ENCODE measurements around the gene LRRC10B. TPM values are rescaled to one million over a fixed set of nuclear protein-coding genes. Genes with fewer than 3 reads are reported as not detected.

The LRRC10B gene
- total and polyA plus RNA-seq, 7 donors, result 0.71 to 4.4 (median 1.1) TPM; not detected in 2

DNA sequence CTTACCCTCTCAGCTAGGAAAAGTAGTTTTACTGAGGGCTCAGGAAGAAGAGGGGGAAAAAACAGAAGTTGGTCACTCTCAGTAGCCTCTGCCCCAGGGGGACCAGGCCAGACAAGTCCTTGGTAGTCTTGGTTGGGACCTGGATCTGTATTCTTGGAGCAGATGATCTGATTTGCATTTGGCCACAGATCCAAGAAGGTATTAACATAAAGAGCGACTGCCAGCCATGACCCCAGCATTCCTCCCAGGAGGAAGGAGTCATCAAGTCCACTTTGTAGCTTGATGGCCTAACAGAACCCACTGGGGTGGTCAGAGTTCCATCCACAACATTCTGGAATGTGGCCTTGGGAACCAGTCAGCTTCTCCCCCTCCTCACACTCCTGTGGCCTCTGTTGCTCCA lies 6.0 kb upstream of the LRRC10B start:
- no peak for DNase-seq
- WGBS, 2 donors, result 89 to 93% methylated on average over 1 of the region's 1 CpG
- H3K9me3 ChIP-seq, result no peaks in the 10 kb centered on the region
- no peak overlapping the region for H3K4me3 ChIP-seq
- H3K27ac ChIP-seq, result no peak overlapping the region
- intact Hi-C loops (cut with DNase I), result no loop called here
- peaks cover 0 to 16% (median 4%) of the 10 kb centered on the region in 3 donors for H3K27me3 ChIP-seq
- TF ChIP-seq, protein P1, sequence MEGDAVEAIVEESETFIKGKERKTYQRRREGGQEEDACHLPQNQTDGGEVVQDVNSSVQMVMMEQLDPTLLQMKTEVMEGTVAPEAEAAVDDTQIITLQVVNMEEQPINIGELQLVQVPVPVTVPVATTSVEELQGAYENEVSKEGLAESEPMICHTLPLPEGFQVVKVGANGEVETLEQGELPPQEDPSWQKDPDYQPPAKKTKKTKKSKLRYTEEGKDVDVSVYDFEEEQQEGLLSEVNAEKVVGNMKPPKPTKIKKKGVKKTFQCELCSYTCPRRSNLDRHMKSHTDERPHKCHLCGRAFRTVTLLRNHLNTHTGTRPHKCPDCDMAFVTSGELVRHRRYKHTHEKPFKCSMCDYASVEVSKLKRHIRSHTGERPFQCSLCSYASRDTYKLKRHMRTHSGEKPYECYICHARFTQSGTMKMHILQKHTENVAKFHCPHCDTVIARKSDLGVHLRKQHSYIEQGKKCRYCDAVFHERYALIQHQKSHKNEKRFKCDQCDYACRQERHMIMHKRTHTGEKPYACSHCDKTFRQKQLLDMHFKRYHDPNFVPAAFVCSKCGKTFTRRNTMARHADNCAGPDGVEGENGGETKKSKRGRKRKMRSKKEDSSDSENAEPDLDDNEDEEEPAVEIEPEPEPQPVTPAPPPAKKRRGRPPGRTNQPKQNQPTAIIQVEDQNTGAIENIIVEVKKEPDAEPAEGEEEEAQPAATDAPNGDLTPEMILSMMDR (IDR thresholded peaks at IDR 0.05), result no peak
- no peak for TF ChIP-seq POLR2A (IDR thresholded peaks at IDR 0.05)
- TF ChIP-seq POLR2AphosphoS5 (IDR thresholded peaks at IDR 0.05), result no peak
- TF ChIP-seq EP300 (IDR thresholded peaks at IDR 0.05), result no peak
- no peaks in the 10 kb centered on the region for H3K4me1 ChIP-seq
- no peaks in the 10 kb centered on the region for H3K36me3 ChIP-seq

DNA sequence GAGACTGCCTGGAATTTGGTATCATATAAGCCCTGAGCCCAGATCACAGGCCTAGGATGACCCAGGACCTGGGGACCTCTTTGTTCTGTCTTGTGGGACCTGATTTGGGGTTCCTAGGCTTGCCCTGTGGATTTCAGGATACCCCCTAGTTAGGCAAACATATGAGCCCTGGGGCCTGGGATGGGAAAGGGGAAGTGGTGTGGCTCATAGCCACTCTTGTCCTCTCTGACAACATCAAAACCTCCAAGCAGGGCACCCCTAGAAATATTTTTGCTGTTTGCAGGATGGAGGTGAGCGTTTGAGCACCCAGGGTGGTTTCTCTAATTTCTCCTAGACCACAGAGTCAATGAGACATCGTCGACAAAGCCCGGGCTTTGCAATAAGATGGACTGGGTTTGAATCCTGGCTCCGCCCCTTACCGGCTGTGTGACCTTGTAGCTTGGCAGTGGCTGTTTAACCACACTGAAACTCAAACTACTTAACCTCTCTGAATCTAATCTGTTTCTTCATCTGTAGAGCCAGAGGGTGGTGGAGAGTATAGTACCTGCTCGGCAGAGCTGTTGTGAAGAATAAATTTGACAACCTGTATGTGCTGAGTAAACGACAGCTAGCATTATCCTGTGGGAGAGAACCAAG lies 5.3 kb upstream of the LRRC10B start:
- 73 to 81% methylated on average over 8 of the region's 8 CpGs for WGBS, 2 donors
- no peaks in the 10 kb centered on the region for H3K36me3 ChIP-seq
- H3K27me3 ChIP-seq, result peaks cover 4 to 23% (median 10%) of the 10 kb centered on the region in 3 donors
- H3K27ac ChIP-seq, result no peak overlapping the region
- intact Hi-C loops (cut with DNase I), result no loop called here
- no peak overlapping the region for H3K4me3 ChIP-seq
- no peak for DNase-seq
- no peak for TF ChIP-seq EP300 (IDR thresholded peaks at IDR 0.05)
- TF ChIP-seq POLR2AphosphoS5 (IDR thresholded peaks at IDR 0.05), result no peak
- TF ChIP-seq, protein P1 (IDR thresholded peaks at IDR 0.05), result no peak
- TF ChIP-seq POLR2A (IDR thresholded peaks at IDR 0.05), result no peak
- H3K9me3 ChIP-seq, result no peaks in the 10 kb centered on the region
- peaks cover 0 to 6% (median 5%) of the 10 kb centered on the region in 4 donors for H3K4me1 ChIP-seq

DNA sequence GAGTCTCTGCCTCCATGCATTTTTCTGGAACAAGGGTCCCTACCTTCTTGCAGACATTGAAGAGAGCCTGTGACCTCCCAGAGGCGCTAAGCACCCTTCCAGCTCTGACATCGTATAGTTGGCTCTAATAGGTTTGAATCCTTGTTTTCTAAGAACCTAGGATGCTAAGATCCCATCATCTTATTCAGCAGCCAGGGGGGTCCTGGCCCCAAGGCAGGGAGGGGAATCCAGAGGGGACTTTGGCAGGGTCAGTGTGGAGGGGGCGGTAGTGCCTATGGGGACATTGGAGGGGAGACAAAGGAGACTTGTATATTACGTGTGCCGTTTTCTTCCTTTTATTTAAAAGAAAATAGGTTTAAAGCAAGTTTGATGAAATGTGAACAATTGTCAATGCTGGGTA lies 3.4 kb upstream of the LRRC10B start:
- Histone ChIP-seq H3K27ac (no peak overlapping the region), H3K9me3 (no peaks in the 10 kb centered on the region), H3K4me3 (no peak overlapping the region), H3K4me1 (peaks cover 0 to 24% (median 23%) of the 10 kb centered on the region in 4 donors), H3K36me3 (no peaks in the 10 kb centered on the region), H3K27me3 (peaks cover 7 to 40% (median 22%) of the 10 kb centered on the region in 3 donors)
- TF ChIP-seq EP300 (IDR thresholded peaks at IDR 0.05) (no peak), POLR2AphosphoS5 (IDR thresholded peaks at IDR 0.05) (no peak), POLR2A (IDR thresholded peaks at IDR 0.05) (no peak)
- TF ChIP-seq, protein P1 (IDR thresholded peaks at IDR 0.05), result no peak
- WGBS, 2 donors, result 90 to 94% methylated on average over 5 of the region's 5 CpGs
- no peak for DNase-seq
- intact Hi-C loops (cut with DNase I), result no loop called here

DNA sequence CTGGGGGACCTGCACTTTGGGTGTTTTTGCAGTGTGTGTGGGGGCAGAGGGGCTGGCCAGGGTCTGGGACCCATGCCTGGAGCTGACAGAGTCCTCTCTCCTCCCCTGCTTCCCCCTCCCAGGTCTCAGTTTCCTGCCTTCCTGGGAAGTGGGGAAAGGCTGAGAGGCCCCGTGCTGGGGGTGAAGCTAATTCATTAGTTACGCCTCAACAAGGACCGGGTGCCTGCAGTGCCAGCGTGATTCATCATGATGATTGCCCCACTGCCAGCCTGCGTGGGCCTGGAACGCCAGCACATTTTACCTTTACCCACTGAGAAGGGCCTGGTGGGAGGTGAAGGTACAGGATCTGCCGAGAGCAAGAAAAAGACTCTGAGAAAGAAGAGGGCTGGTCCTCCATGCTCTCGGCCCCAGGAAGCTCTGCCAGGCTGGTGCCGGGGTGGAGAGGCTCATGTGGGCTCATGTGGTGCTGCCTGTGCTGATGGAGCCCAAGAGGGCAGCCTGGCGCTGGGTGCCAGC lies 2.9 kb upstream of the LRRC10B start:
- H3K9me3 ChIP-seq, result no peaks in the 10 kb centered on the region
- H3K27ac ChIP-seq, result no peak overlapping the region
- no peak overlapping the region for H3K4me3 ChIP-seq
- intact Hi-C loops (cut with DNase I), result no loop called here
- peaks cover 8 to 45% (median 27%) of the 10 kb centered on the region in 3 donors for H3K27me3 ChIP-seq
- H3K4me1 ChIP-seq, result peaks cover 0 to 30% (median 28%) of the 10 kb centered on the region in 4 donors
- TF ChIP-seq POLR2A (IDR thresholded peaks at IDR 0.05) (no peak), POLR2AphosphoS5 (IDR thresholded peaks at IDR 0.05) (no peak), EP300 (IDR thresholded peaks at IDR 0.05) (no peak)
- TF ChIP-seq, protein P1 (IDR thresholded peaks at IDR 0.05), result no peak
- DNase-seq, result no peak
- no peaks in the 10 kb centered on the region for H3K36me3 ChIP-seq
- 70 to 85% methylated on average over 10 of the region's 10 CpGs for WGBS, 2 donors

Measured in sigmoid colon (tissue), 7 donors.